MM.1S (cell line): ENCODE data around the gene MXI1.
"Not testable (repeated sequence)": the region's sequence is repeated elsewhere in the genome, so short reads cannot be mapped to it uniquely, and the experiment has no call there.

Experiments used
- CTCF ChIP-seq: fragments of 300-600 bp; sonication (generic); IDR thresholded peaks from 2 replicates; pipeline ENCODE4 v1.5.1; 2016; ENCODE audit warnings: antibody characterized with exemption, low read length, mixed read lengths
- EZH2 ChIP-seq: fragments of 300-600 bp; sonication (generic); optimal IDR thresholded peaks from 2 replicates; pipeline ENCODE3; 2017; ENCODE audit warnings: low read depth, mild to moderate bottlenecking, antibody characterized with exemption, low read length, mixed read lengths

GRCh38 chr10:110272995-110273394, 65.6 kb downstream of the MXI1 start:
- not testable (repeated sequence) for TF ChIP-seq CTCF, EZH2
